ENCODE data around the gene CDH7. TPM values are rescaled to one million over a fixed set of nuclear protein-coding genes. Genes with fewer than 3 reads are reported as not detected.

Gene CDH7
- total RNA-seq, 4 donors from 2014 or later, result not detected

DNA sequence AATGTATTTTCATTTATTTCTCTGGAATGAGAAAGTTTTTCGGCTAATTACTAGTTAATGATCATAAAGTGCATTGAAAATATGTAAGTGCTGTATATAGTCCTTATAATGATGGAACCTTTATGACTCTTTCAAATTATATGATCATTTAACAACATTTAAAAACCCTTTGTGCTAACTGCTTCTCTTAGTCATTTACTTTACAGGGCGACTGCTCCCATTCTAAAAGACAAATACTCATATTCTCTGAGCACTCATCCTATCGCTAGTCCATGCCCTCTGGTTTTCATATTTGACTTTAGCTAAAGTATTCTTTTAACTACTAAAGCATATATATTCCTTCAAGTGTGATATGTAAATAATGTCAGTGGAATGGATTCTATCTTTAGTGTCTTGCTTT is 168.2 kb downstream of the CDH7 start:
- no peak for DNase-seq
- TF ChIP-seq POLR2A (IDR thresholded peaks at IDR 0.05), result no peak
- Histone ChIP-seq H3K4me3 (no peak overlapping the region), H3K9me3 (no peaks in the 10 kb centered on the region), H3K4me1 (no peaks in the 10 kb centered on the region), H3K27ac (no peak overlapping the region), H3K27me3 (no peaks in the 10 kb centered on the region), H3K36me3 (no peaks in the 10 kb centered on the region)

GRCh38 chr18:65919663-65920062 is 168.9 kb downstream of the CDH7 start:
- Histone ChIP-seq H3K27me3 (no peaks in the 10 kb centered on the region), H3K4me3 (no peak overlapping the region), H3K27ac (no peak overlapping the region), H3K9me3 (no peaks in the 10 kb centered on the region), H3K36me3 (no peaks in the 10 kb centered on the region), H3K4me1 (no peaks in the 10 kb centered on the region)
- DNase-seq, result no peak
- TF ChIP-seq CTCF (IDR thresholded peaks at IDR 0.05) (no peak), POLR2A (IDR thresholded peaks at IDR 0.05) (no peak)

DNA sequence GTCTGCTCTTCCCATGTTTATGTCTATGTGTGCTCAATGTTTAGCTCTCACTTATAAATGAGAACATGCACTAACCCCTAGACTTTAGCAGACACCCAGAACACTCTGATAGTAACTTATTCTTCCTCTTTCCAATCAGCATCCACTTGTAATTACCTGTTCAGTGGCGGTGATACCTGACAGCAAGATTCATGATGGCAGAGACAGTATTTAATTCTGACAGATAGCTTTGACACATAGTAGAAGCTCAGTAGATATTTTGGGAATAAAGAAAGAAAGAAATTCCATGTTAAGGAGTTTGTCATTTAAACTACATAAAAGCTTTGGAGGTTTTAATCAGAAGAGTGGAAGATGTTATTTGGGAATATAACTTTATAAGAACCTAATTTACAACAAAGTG is 171.3 kb downstream of the CDH7 start:
- DNase-seq, result no peak
- Histone ChIP-seq H3K36me3 (no peaks in the 10 kb centered on the region), H3K27me3 (no peaks in the 10 kb centered on the region), H3K4me3 (no peak overlapping the region), H3K4me1 (no peaks in the 10 kb centered on the region), H3K27ac (no peak overlapping the region), H3K9me3 (no peaks in the 10 kb centered on the region)
- TF ChIP-seq POLR2A (IDR thresholded peaks at IDR 0.05), result no peak
- no peak for TF ChIP-seq CTCF (IDR thresholded peaks at IDR 0.05)

DNA sequence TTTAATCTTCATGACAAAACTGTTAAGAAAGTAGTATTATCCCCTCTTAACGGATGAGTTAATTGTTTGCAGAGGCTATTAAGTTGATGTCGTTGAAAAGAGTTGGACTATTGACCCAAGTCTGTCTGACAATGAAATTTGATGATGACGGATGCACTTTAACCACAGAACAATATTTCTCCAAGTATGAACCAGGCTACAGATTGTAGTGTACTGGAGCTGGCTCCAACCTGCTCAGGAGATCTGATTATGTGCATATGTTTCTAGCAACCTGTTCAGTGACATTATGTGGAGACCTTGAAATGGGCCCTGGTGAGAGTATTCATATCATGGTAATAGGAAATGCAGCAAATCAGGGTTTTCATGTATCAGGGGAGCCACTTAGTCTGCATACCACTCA is 174.1 kb downstream of the CDH7 start:
- Histone ChIP-seq H3K27me3 (no peaks in the 10 kb centered on the region), H3K4me3 (no peak overlapping the region), H3K27ac (no peak overlapping the region), H3K9me3 (no peaks in the 10 kb centered on the region), H3K4me1 (no peaks in the 10 kb centered on the region), H3K36me3 (no peaks in the 10 kb centered on the region)
- TF ChIP-seq CTCF (IDR thresholded peaks at IDR 0.05), result no peak
- no peak for TF ChIP-seq POLR2A (IDR thresholded peaks at IDR 0.05)
- DNase-seq, result no peak

- Histone ChIP-seq H3K36me3 (no peaks in the 10 kb centered on the region), H3K9me3 (no peaks in the 10 kb centered on the region), H3K4me3 (no peak overlapping the region), H3K4me1 (no peaks in the 10 kb centered on the region), H3K27me3 (no peaks in the 10 kb centered on the region), H3K27ac (no peak overlapping the region)
- no peak for DNase-seq
- TF ChIP-seq POLR2A (IDR thresholded peaks at IDR 0.05) (no peak), CTCF (IDR thresholded peaks at IDR 0.05) (no peak)
Measured at GRCh38 chr18:65934874-65935273, 184.1 kb downstream of the CDH7 start.

GRCh38 chr18:65936678-65937077 is 185.9 kb downstream of the CDH7 start:
- TF ChIP-seq POLR2A (IDR thresholded peaks at IDR 0.05) (no peak), CTCF (IDR thresholded peaks at IDR 0.05) (no peak)
- Histone ChIP-seq H3K4me3 (no peak overlapping the region), H3K4me1 (no peaks in the 10 kb centered on the region), H3K36me3 (no peaks in the 10 kb centered on the region), H3K9me3 (no peaks in the 10 kb centered on the region), H3K27me3 (no peaks in the 10 kb centered on the region), H3K27ac (no peak overlapping the region)
- DNase-seq, result no peak

All from Peyer's patch (tissue), 4 donors.